DND-41 (cell line): ENCODE data around the gene DIAPH3.

Experiments
- ATAC-seq: fragments of 200-7000 bp; cut with Tn5 transposase; 3 replicates; pipeline ENCODE4 v1.9.1; 2021; ENCODE audit warnings: low read depth; ENCODE audit not compliant: insufficient read depth
- DNase-seq: peaks from one replicate; pipeline ENCODE4 v3.0.0-alpha.2; 2020
- H2AFZ ChIP-seq: 2 replicates; pipeline ENCODE4 v1.6.0; 2012; ENCODE audit warnings: low read depth, low read length
- H3K27ac ChIP-seq: 2 replicates; pipeline ENCODE4 v1.5.1; 2012; ENCODE audit warnings: low read length, inconsistent platforms
- H3K27me3 ChIP-seq: fragments of 200-600 bp; sonication (generic); 2 replicates; pipeline ENCODE4 v1.6.0; 2012; ENCODE audit warnings: low read length, mild to moderate bottlenecking, inconsistent platforms; ENCODE audit not compliant: insufficient read depth, poor library complexity
- H3K36me3 ChIP-seq: 2 replicates; pipeline ENCODE4 v1.5.1; 2012; ENCODE audit warnings: low read length, inconsistent platforms; ENCODE audit not compliant: insufficient read depth
- H3K4me1 ChIP-seq: 2 replicates; pipeline ENCODE4 v1.5.1; 2012; ENCODE audit warnings: mild to moderate bottlenecking, low read length; ENCODE audit not compliant: insufficient read depth
- H3K4me2 ChIP-seq: 2 replicates; pipeline ENCODE4 v1.6.0; 2012; ENCODE audit warnings: mild to moderate bottlenecking, moderate library complexity, low read length, inconsistent platforms; ENCODE audit not compliant: insufficient read depth
- H3K4me3 ChIP-seq, 2 experiments: fragments of 200-600 bp in 1 of 2; shearing (Covaris generic) in 1 of 2; 2 replicates each; pipeline ENCODE4 v1.5.1; 2012 to 2016; ENCODE audit warnings: inconsistent platforms in 2 of 2, low read length in 2 of 2, mild to moderate bottlenecking in 2 of 2, low read depth in 1 of 2, moderate library complexity in 1 of 2
- H3K79me2 ChIP-seq: 2 replicates; pipeline ENCODE4 v1.6.0; 2012; ENCODE audit warnings: low read length, inconsistent platforms; ENCODE audit not compliant: insufficient read depth
- H3K9ac ChIP-seq: 2 replicates; pipeline ENCODE4 v1.6.0; 2012; ENCODE audit warnings: low read depth, mild to moderate bottlenecking, inconsistent platforms, low read length, moderate library complexity
- H3K9me3 ChIP-seq: 2 replicates; pipeline ENCODE4 v1.5.1; 2012; ENCODE audit warnings: low read length, moderate library complexity, mild to moderate bottlenecking, inconsistent platforms; ENCODE audit not compliant: insufficient read depth, severe bottlenecking
- H4K20me1 ChIP-seq: 2 replicates; pipeline ENCODE4 v1.6.0; 2012; ENCODE audit warnings: low read length; ENCODE audit not compliant: insufficient read depth
- EZH2 ChIP-seq: IDR thresholded peaks from 3 replicates; pipeline ENCODE4 v1.6.1; 2012; ENCODE audit warnings: borderline replicate concordance, low read depth, mild to moderate bottlenecking, moderate library complexity, low read length, inconsistent platforms; ENCODE audit not compliant: severe bottlenecking
- TF ChIP-seq, protein P1 (sequence below): IDR thresholded peaks from 2 replicates; pipeline ENCODE4 v1.5.1; 2012; ENCODE audit warnings: borderline replicate concordance, low read length, moderate library complexity, mild to moderate bottlenecking; ENCODE audit not compliant: poor library complexity, severe bottlenecking; ENCODE audit errors: extremely low read depth

The DIAPH3 gene

DNA sequence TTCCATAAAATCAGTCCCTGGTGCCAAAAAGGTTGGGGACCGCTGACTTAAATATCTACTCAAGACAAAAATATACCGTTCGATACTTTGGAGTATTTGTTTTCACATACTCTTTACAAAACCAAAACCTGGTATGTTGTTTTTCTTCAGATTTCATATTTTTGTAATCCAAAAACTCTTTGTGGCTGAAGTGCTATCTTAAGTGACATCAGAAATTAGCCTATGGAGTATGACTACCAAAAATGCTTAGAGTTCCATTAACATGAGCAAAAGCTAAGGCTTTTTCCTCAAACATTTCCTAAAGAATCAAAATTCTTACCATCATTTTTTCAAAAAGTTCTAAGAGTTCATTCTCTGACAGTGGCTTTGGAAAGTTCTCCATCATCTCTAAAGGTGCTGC is 52.0 kb downstream of the DIAPH3 start:
- Histone ChIP-seq H2AFZ (no peak overlapping the region), H3K27me3 (no peaks in the 10 kb centered on the region), H3K4me2 (no peak overlapping the region), H3K4me3 (no peak overlapping the region), H3K9me3 (peaks cover 15% of the 10 kb centered on the region), H3K36me3 (peaks cover 60% of the 10 kb centered on the region), H3K4me1 (no peaks in the 10 kb centered on the region), H3K9ac (no peak overlapping the region), H3K79me2 (peaks cover 22% of the 10 kb centered on the region), H3K27ac (no peak overlapping the region), H4K20me1 (no peaks in the 10 kb centered on the region)
- TF ChIP-seq EZH2: no peak
- TF ChIP-seq, protein P1, sequence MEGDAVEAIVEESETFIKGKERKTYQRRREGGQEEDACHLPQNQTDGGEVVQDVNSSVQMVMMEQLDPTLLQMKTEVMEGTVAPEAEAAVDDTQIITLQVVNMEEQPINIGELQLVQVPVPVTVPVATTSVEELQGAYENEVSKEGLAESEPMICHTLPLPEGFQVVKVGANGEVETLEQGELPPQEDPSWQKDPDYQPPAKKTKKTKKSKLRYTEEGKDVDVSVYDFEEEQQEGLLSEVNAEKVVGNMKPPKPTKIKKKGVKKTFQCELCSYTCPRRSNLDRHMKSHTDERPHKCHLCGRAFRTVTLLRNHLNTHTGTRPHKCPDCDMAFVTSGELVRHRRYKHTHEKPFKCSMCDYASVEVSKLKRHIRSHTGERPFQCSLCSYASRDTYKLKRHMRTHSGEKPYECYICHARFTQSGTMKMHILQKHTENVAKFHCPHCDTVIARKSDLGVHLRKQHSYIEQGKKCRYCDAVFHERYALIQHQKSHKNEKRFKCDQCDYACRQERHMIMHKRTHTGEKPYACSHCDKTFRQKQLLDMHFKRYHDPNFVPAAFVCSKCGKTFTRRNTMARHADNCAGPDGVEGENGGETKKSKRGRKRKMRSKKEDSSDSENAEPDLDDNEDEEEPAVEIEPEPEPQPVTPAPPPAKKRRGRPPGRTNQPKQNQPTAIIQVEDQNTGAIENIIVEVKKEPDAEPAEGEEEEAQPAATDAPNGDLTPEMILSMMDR: no peak
- no peak for ATAC-seq
- no peak for DNase-seq

DNA sequence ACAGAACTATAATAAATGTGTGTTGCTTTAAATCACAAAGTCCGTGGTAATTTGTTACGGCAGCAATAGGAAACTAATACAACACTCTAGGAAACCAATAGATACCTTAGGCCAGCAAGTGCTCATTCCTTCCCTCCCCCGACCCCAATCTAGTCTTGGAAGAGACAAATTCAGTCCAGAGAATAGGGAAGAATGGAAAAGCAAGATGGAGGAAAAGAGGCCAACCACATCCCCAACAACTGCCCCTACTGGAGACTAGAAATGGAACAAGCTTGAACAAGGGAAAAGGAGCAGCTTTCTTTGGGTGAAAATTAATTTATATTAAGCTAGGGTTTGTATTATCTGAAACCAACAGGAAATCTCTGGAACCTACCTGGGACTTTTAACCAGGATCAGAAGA is 54.4 kb downstream of the DIAPH3 start:
- DNase-seq (no peak), ATAC-seq (no peak)
- Histone ChIP-seq H3K9me3 (no peaks in the 10 kb centered on the region), H3K4me3 (no peak overlapping the region), H3K4me2 (no peak overlapping the region), H3K4me1 (no peaks in the 10 kb centered on the region), H2AFZ (no peak overlapping the region), H3K27me3 (no peaks in the 10 kb centered on the region), H3K36me3 (peaks cover 56% of the 10 kb centered on the region), H4K20me1 (no peaks in the 10 kb centered on the region), H3K9ac (no peak overlapping the region), H3K79me2 (peaks cover 25% of the 10 kb centered on the region), H3K27ac (no peak overlapping the region)
- TF ChIP-seq, protein P1: no peak
- no peak for TF ChIP-seq EZH2

DNA sequence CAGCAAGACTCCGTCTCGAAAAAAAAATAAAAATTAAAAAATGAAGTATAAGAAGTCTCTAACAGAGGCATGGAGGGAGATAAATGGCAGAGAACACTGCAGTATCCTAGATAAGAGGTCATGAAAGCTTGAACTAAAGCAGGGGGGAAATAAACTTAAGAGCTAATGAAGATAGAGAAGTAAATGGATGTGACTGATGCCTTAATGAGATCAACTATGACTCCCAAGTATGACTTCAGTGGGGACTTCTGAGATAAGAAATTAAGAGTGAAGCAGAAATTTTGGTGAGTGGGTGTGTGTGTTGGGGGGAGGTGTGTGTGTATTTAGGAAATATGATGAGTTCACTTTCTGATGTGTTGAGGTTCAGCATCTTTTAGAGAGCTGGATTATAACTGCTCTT is 55.1 kb downstream of the DIAPH3 start:
- Histone ChIP-seq H3K9me3 (no peaks in the 10 kb centered on the region), H3K9ac (no peak overlapping the region), H3K4me2 (no peak overlapping the region), H3K4me1 (no peaks in the 10 kb centered on the region), H3K27ac (no peak overlapping the region), H3K27me3 (no peaks in the 10 kb centered on the region), H2AFZ (no peak overlapping the region), H3K36me3 (peaks cover 53% of the 10 kb centered on the region), H4K20me1 (no peaks in the 10 kb centered on the region), H3K79me2 (peaks cover 19% of the 10 kb centered on the region), H3K4me3 (no peak overlapping the region)
- TF ChIP-seq, protein P1: no peak
- no peak for TF ChIP-seq EZH2
- ATAC-seq: no peak
- DNase-seq: no peak
